K562 (cell line): Measurements from ENCODE around the gene MFAP3L.

Source experiments
- ATF3 ChIP-seq, 2 experiments: fragments of 450-650 bp in 1 of 2; sonication (generic) in 1 of 2; formaldehyde crosslinking in 1 of 2; IDR thresholded peaks in 1 of 2; conservative IDR thresholded peaks in 1 of 2; 2 replicates each; pipeline versions ENCODE4 v1.6.1 to v1.8.1; 2016 to 2023; ENCODE audit warnings: mild to moderate bottlenecking in 2 of 2, moderate library complexity in 2 of 2, inconsistent platforms in 1 of 2, missing genetic modification reagents in 1 of 2
- PRPF4 ChIP-seq: fragments of 200-400 bp; formaldehyde crosslinking; IDR thresholded peaks from one replicate; pipeline ENCODE4 v1.6.1; 2017; ENCODE audit warnings: low read length, low read depth, mild to moderate bottlenecking; ENCODE audit not compliant: insufficient read depth, poor library complexity, severe bottlenecking
- ZNF75A ChIP-seq: fragments of 450-650 bp; formaldehyde crosslinking; IDR thresholded peaks from 2 replicates; pipeline ENCODE4 v1.4.0; 2020; ENCODE audit warnings: mild to moderate bottlenecking

GRCh38 chr4:169996379-169997240 is 29.6 kb downstream of the MFAP3L start:
- TF ChIP-seq PRPF4 (no peak), ATF3 (IDR thresholded peaks at IDR 0.05) (no peak), ATF3 (CRISPR knock-in tag; conservative IDR thresholded peaks at IDR 0.05) (no peak), ZNF75A (CRISPR knock-in tag) (no peak)
